NCI-H146 (cell line): ENCODE results near the gene FBXO34.
A peak's percentile ranks its signal among the peaks of the same experiment; 100 is the strongest.
"Not testable (repeated sequence)": the region's sequence is repeated elsewhere in the genome, so short reads cannot be mapped to it uniquely, and the experiment has no call there.

Experiments
- DNase-seq: peaks from one replicate; lab custom pipeline; 2025; lab: John Stamatoyannopoulos, UW

FBXO34 gene

GRCh38 chr14:55312379-55313030 lies 41.3 kb downstream of the FBXO34 start:
- not testable (repeated sequence) for DNase-seq

DNA sequence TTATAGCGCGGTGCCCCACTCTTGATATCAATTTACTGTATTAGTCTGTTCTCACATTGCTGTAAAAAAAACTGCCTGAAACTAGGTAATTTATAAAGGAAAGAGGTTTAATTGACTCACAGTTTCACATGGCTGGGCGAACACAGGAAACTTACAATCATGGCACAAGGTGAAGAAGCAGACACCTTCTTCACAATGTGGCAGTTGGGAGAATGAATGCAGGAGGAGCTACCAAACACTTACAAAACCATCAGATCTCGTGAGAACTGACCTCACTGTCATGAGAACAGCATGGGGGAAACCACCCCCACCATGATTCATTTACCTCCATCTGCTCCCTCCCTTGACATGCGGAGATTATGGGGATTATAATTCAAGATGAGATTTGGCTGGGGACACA lies 42.3 kb downstream of the FBXO34 start:
- no peak for DNase-seq

DNA sequence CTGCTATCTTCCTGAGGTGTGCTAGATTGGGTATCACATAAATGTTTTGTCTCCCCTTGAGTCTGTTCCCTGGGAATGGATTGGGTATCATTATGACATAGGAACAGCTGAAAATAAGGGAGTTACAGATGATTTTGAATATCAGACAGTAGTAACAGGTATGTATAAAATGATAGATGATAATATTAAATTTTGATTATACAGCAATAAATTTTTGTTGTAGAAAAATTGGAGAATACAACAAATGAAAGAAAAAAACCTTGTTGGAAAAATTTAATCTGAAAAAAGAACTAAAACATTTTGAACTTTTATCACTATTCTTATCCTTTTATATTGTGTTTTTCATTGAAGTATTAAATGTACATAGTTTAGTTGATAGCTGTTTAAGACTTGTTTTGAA lies 43.2 kb downstream of the FBXO34 start:
- no peak for DNase-seq

- DNase-seq: no peak
Observed at GRCh38 chr14:55316564-55316963, 45.3 kb downstream of the FBXO34 start.

GRCh38 chr14:55317542-55318306 lies 46.5 kb downstream of the FBXO34 start:
- no peak for DNase-seq

- DNase-seq: no peak
Observed at GRCh38 chr14:55318694-55319093, 47.5 kb downstream of the FBXO34 start.

DNA sequence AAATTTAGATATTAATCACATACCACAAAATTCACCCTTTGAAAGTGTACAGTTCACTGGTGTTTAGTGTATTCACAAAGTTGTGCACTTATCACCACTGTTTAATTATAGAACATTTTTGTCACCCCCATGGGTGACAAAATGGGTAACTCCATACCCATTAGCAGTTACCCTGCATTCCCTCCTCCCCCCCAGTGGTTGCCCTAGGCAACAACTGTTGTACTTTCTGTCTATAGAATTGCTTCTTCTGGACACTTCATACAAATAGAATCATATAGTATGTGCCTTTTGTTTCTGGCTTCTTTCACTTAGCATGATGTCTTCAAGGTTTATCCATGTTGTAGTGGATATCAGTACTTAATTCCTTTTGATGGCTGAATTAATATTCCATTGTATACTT lies 52.7 kb downstream of the FBXO34 start:
- no peak for DNase-seq

DNA sequence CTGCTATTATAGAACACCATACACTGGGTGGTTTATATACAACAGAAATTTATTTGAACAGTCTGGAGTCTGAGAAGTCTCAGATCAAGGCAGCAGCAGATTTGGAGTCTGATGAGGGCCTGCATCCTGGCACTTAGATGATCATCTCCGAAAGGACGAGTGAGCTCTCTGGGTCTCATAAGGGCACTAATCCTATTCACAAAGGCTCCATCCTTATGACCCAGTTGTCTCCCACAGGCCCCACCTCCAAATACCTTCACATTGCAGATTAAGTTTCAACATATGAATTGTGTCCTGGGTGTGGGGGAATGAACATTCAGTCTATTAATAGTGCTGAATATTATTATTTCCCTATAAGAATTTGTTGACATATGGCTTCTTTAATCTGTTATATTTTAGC lies 53.6 kb downstream of the FBXO34 start:
- DNase-seq: no peak

- DNase-seq: no peak
Observed at GRCh38 chr14:55327179-55327578, 56.0 kb downstream of the FBXO34 start.

GRCh38 chr14:55328317-55328716 lies 57.1 kb downstream of the FBXO34 start:
- no peak for DNase-seq

DNA sequence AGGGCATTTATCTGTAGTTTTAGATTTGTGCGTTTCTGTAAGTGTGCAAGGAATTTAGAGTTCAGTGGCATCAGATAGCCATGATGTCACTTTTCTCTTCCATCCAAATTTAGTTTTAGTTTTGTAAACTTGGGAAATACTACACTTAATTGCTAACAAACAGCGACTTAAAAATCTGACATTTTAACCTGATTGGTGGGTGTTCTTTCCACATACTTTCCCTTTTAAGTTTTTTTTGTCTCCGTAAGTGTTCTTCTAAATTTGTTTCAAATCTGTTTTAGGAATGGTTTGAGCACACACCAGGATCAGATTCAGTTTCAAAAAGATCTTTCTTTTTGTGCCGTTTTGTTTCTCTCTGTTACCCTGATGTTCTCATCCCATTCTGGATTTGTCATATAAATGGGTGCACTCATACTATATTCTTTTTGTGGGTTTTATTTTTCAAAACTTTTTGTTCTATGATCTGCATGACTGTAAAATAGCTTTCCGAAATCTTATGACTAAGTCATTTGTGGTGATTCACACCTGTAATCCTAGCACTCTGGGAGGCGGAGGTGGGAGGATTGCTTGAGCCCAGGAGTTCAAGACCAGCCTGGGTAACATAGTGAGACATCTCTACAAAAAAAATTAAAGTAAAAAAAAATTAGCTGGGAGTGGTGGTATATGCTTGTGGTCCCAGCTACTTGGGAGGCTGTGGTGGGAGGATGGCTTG lies 58.9 kb downstream of the FBXO34 start:
- DNase-seq: no peak

DNA sequence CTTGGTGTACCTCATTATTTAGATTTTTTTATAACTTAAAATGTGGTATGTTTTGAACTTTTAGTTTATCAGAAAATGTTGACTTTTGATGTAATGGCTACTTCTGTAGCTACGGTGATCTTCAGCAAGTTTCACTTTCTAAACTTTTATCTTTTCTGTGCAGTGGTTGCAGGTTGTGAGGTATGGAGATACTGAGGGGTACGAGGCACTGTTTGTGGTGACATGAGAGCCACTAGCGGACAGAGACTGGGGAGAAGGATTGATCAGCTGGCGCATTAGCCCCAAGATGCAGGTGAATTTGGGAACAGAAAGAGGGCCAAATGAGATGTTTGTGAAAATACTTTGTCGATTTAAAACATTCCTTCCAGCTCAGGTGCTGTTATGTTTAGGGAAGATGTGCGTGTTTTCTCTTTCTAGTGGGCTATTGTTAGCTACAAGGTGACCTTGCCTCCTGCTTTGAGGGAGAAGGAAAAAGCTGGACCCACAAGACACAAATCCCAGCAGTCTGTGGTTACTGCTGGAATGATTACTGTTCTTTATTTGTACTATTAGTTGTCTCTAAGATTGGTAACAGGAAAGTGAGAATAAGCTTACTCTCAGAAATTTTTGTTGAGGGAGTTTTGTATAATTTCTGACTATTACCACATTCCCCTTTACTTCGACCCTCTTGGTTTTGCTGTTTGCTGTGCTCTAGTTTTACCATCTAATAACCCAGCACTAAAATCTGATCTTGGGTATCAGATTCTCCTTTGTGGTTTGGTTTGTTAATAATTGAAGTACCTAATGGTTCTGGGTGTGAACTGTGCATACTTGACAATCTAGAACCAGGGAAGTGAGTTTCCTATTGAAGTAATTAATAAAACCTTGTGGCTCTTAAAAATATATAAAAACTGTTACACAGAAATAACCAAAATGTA lies 61.7 kb downstream of the FBXO34 start:
- no peak for DNase-seq

- DNase-seq: peak; percentile 23
Observed at GRCh38 chr14:55333711-55334485, 62.7 kb downstream of the FBXO34 start.

GRCh38 chr14:55336162-55336561 lies 64.9 kb downstream of the FBXO34 start:
- DNase-seq: no peak

DNA sequence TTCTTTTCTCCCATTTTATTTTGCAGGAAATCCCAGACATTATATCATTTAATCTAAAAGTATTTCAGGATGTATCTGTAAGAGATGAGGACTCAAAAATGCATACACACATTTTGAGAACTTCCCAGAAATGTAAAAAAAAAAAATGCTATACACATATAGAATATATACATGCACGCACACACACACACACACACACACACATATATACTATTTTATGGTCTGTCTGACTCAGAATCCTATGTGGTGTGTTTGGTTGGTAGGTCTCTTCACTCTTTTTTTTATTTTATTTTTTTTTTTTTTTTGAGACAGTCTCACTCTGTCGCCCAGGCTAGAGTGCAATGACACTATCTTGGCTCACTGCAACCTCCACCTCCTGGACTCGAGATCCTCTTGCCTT lies 65.5 kb downstream of the FBXO34 start:
- no peak for DNase-seq

DNA sequence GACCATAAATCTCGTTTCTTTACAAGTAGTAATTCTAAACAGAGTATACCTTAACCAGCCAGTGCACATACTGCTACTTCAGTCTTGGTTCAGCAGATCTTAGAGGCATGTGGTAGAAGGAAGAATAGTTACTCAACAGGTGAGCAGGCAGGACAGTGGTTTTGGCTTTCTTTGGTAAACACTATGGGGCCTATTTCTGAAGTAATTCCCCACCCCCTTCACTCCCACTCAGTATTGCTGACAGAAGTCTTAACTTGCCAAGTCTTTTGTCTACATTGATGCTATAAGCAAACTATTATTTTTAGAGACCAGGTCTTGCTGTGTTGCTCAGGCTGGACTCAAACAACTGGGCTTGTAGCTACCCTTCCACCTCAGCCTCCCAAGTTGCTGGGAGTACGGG lies 68.5 kb downstream of the FBXO34 start:
- no peak for DNase-seq

DNA sequence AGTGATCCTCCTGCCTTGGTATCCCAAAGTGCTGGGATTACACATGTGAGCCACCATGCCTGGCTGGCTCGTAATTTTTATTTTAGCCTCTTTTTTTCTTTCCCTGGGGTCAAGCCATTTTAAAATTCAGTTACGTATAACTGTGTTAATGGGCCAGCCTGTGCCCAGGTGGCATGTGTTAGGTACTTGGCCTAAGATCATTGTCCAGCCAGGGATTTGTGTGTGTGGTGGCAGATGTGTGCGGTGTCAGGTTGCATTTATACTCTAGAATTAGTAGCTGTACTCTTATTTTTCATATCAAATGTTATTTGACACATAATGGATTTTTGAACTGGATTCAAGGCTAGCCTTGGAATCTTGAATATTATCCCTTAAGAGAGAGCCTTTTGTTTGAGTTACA lies 69.3 kb downstream of the FBXO34 start:
- peak; percentile 1 for DNase-seq

GRCh38 chr14:55341781-55342180 lies 70.6 kb downstream of the FBXO34 start:
- no peak for DNase-seq

- DNase-seq: peak; percentile 66
Observed at GRCh38 chr14:55344582-55345163, 73.5 kb downstream of the FBXO34 start.

DNA sequence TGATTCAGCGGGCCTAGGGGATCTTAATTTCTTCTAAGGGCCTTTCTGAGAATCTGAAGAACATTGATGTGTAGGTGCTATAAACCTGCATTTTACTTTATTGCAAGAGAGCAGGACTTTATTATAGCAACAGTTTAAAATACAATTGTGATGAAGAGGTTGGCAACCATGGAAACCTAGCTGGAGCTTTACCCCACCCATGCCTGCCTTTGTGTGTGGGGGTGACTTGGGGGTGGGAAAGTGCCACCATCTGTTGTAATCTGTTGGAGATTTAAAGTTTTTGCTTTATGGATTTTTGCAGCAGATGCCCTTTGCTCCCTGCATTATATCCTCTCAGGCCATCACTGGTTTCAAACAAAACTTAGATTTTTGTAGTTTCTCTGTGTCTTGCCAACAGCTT lies 75.8 kb downstream of the FBXO34 start:
- DNase-seq: no peak

- DNase-seq: no peak
Observed at GRCh38 chr14:55347748-55348147, 76.5 kb downstream of the FBXO34 start.
